Activated naive CD4-positive, alpha-beta T cell (primary cell): ENCODE results near the gene SLC30A4.

Source experiments
- DNase-seq, 4 experiments: peaks; one replicate each; lab custom pipeline; 2025; lab: John Stamatoyannopoulos, UW

The SLC30A4 gene

DNA sequence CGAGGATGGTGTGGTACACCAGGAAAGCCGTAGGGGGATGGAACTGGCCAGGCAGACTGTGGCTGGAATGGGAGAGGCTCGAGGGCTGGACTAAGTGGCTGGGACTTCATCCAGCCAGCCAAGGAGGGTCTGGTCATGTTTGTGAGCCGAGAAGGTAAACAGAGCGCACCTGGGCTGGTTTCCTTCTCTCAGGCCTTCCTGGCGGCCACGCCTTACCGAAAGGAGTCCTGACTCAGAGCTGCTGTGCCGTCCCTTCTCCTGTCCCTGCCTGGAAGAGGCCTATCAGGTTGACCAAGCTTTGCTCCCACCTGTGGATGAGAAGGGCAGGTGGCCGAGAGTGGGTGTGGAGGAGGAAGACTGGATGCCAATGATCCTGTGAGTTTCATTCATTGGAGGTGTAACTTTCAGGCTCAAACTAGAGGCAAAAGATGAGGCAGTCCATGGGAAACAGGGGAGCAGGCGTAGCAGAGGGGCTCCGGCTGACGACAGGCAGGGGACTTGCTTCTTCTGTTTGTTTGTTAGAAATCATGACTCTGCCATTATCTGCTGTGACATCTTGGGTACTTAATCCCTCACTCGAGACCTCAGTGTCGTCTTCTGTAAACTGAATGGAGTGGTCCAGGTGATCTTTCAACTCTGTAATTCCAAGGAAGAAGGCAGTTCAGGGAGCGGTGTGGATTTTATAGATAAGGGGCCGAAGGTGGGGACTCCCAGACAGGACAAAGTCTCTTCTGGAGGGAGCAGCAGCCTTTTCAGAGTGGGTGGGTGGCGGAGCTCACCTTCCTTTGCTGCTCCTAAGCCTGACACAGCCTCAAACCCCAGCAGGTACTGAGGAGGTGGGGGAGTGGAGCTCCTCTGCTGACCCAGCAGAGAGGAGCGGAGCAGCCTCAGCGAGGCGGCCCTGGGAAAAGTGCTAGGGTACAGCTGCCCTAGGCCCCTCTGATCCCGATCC, 72.4 kb downstream of the SLC30A4 start:
- DNase-seq, result no peak

- no peak for DNase-seq
These were observed 73.2 kb downstream of the SLC30A4 start for GRCh38 chr15:45449395-45449794.

DNA sequence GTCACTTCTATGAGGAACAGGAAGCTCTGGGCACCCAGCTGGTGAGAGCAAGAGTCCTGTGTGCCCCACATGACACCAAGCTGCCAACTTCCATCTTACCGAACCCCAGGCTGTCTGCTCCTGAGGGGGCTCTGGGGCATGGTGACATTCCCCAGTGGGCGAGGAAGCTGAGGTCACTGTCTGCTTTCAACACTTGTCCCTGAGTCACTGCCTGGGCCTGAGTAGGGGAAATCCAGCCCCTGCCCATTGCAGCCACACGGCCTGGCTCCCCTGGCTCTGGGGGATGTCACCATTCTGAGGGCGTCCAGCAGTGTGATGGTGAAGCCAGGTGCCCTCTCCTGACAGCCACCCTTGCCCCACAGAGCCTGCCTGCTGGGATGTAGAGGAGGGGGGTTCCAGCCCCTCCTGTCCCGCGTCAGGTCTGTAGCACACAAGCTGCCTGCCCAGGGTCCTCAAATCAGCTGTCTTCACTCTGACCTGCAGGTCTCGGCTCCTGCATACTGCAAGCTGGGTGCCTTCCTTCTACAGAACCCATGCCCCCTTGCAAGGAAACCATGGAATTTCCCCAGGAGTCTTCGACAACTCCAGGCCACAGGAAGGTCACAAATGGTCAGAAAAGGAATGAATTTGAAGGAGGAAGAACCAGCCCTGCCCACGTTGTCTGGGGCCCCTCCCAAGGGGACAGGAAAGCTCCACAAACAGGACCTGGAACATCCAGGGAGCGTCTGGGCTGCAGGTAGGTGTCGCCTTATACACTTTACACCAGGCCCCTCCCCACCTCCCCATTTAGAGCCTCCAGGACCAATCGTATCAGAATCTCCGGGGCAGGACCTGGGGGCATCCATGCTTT, 74.3 kb downstream of the SLC30A4 start:
- DNase-seq, result no peak

GRCh38 chr15:45443645-45444044, 78.9 kb downstream of the SLC30A4 start:
- no peak for DNase-seq

DNA sequence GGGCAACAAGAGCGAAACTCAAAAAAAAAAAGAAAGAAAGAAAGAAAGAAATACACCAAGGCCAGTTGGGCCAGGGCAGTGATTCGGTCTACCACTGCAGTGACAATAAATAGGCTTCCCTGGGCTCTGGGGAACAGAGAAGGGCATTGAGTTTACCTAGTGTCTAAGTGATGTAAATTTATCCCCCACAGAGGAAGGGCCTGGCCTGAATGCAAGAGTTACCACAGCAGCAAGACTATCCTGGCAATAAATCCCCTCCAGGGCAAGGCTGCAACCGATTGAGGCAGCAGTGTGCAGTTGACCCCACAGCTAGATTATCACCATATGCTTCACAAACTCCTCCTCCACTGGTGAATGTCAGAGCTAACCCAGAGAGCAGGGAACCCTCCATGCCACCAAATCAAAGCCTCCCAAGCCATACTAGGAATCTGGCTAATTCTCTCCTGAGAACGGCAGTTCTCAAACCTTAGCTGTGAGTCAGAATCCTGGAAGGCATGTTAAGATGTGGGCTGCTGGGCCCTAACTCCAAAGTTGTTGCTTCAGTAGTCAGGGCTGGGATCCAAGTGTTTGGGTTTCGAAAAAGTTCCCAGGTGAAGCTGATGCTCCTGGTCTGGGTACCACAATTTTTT, 79.9 kb downstream of the SLC30A4 start:
- no peak for DNase-seq

DNA sequence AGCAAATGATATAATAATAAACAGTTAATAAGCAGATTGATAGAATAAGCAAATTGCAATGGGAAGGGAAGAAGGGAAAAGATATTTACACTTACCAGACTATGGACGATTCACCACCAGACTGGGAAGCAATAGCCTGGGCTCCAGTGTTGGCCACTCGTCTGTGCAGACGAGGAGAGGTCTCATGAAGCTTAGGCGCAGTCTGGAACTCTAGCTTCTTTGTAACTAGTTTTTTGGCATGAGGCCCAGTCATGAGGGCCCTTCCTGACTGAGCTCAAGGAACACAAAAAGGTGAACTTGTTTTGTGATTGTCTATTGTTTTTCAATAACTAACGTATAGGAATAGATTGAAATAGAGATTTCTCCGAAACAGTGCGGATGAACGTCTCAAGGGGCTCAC, 80.9 kb downstream of the SLC30A4 start:
- no peak for DNase-seq

GRCh38 chr15:45441036-45441435, 81.5 kb downstream of the SLC30A4 start:
- DNase-seq, result no peak

DNA sequence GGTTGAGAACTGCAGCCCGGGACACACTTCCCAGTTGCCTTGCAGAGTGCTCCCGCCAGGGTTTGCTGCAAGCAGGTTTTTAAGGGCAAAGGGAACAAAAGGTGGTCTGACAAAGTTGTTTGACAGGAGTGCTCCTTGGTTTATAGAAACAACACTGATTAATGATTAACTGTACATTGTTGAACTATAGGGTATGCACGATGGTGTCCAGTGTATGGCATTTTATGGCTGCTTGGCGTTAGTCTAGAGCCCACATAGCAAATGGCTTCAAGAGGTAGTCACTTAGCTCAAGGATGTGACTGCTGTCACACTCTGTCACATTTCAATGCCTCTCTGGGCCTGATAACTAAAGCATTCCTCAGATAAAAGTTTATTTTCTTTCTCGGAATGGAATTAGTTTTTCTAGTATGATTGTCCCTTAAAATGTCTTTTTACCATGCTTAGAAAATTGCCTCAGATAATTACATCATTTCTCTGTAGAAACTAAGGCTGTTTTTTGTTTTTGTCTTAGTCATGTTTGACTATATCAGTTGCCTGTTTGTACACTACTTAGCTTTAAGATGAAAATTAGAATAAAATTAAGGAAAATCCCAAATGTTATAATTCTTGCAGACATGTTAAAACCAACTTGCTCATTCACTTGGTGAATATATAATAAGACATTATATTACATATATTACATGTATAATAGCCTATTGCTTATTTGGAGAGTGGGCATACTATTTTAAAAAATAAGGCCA, 82.9 kb downstream of the SLC30A4 start:
- no peak for DNase-seq

- DNase-seq, result no peak
These were observed 87.2 kb downstream of the SLC30A4 start for GRCh38 chr15:45435124-45435903.

GRCh38 chr15:45434078-45434567, 88.4 kb downstream of the SLC30A4 start:
- DNase-seq, result no peak

- DNase-seq, result no peak
These were observed 91.0 kb downstream of the SLC30A4 start for GRCh38 chr15:45431511-45431910.

- peak; percentile 72 to 89 (median 84) for DNase-seq
These were observed 92.4 kb downstream of the SLC30A4 start for GRCh38 chr15:45429941-45430792.
